HepG2 (cell line): ENCODE data around the gene PIAS1. TPM values are rescaled to one million over a fixed set of nuclear protein-coding genes. Genes with fewer than 3 reads are reported as not detected.

Source experiments
- CEBPG ChIP-seq: IDR thresholded peaks from 2 replicates; pipeline ENCODE4 v1.6.1; 2016
- DNMT1 ChIP-seq: sonication (generic); formaldehyde crosslinking; IDR thresholded peaks from 2 replicates; pipeline ENCODE4 v1.5.1; 2020; ENCODE audit warnings: mild to moderate bottlenecking, missing genetic modification reagents
- FOXJ3 ChIP-seq: sonication (generic); formaldehyde crosslinking; IDR thresholded peaks from 2 replicates; pipeline ENCODE4 v1.4.0; 2020; ENCODE audit warnings: missing genetic modification reagents, mild to moderate bottlenecking, borderline replicate concordance
- ISX ChIP-seq: sonication (generic); formaldehyde crosslinking; conservative IDR thresholded peaks from 2 replicates; pipeline ENCODE4 v1.5.0; 2020; ENCODE audit warnings: missing genetic modification reagents
- KDM5B ChIP-seq: sonication (generic); formaldehyde crosslinking; IDR thresholded peaks from 2 replicates; pipeline ENCODE4 v1.4.0; 2020; ENCODE audit warnings: missing genetic modification reagents, mild to moderate bottlenecking, borderline replicate concordance
- KLF6 ChIP-seq: IDR thresholded peaks from 2 replicates; pipeline ENCODE4 v1.8.0; 2016; ENCODE audit warnings: missing biosample characterization, missing genetic modification reagents
- MTA1 ChIP-seq: sonication (generic); formaldehyde crosslinking; IDR thresholded peaks from 2 replicates; pipeline ENCODE4 v1.4.0; 2020; ENCODE audit warnings: missing genetic modification reagents, mild to moderate bottlenecking, borderline replicate concordance
- MTA3 ChIP-seq: sonication (generic); formaldehyde crosslinking; IDR thresholded peaks from 2 replicates; pipeline ENCODE4 v1.4.0; 2020; ENCODE audit warnings: missing genetic modification reagents
- MYNN ChIP-seq: sonication (generic); formaldehyde crosslinking; IDR thresholded peaks from 2 replicates; pipeline ENCODE4 v1.4.0; 2020; ENCODE audit warnings: mild to moderate bottlenecking, low read depth, missing genetic modification reagents
- NPAS2 ChIP-seq: sonication (generic); formaldehyde crosslinking; IDR thresholded peaks from 2 replicates; pipeline ENCODE4 v1.8.0; 2022; ENCODE audit warnings: mild to moderate bottlenecking, missing genetic modification reagents, borderline replicate concordance
- RFXANK ChIP-seq: IDR thresholded peaks from 2 replicates; pipeline ENCODE4 v1.6.1; 2016
- SALL1 ChIP-seq: sonication (generic); formaldehyde crosslinking; IDR thresholded peaks from 2 replicates; pipeline ENCODE4 v1.8.0; 2022; ENCODE audit warnings: mild to moderate bottlenecking, missing genetic modification reagents
- SMYD3 ChIP-seq: sonication (generic); formaldehyde crosslinking; IDR thresholded peaks from 2 replicates; pipeline ENCODE4 v1.8.1; 2023; ENCODE audit warnings: mild to moderate bottlenecking, missing genetic modification reagents
- TSC22D2 ChIP-seq: sonication (generic); formaldehyde crosslinking; IDR thresholded peaks from 2 replicates; pipeline ENCODE4 v1.5.1; 2020; ENCODE audit warnings: missing genetic modification reagents, mild to moderate bottlenecking, borderline replicate concordance
- ZNF136 ChIP-seq: sonication (generic); formaldehyde crosslinking; IDR thresholded peaks from 2 replicates; pipeline ENCODE4 v1.8.1; 2022; ENCODE audit warnings: low read depth, mild to moderate bottlenecking, moderate library complexity, missing genetic modification reagents
- ZNF337 ChIP-seq: sonication (generic); formaldehyde crosslinking; IDR thresholded peaks from 2 replicates; pipeline ENCODE4 v1.5.1; 2020; ENCODE audit warnings: missing genetic modification reagents, low read depth, mild to moderate bottlenecking, borderline replicate concordance
- ZNF431 ChIP-seq: sonication (generic); formaldehyde crosslinking; IDR thresholded peaks from 2 replicates; pipeline ENCODE4 v1.9.0; 2022; ENCODE audit warnings: missing genetic modification reagents, low read depth, mild to moderate bottlenecking, borderline replicate concordance
- ZNF749 ChIP-seq: sonication (generic); formaldehyde crosslinking; IDR thresholded peaks from 2 replicates; pipeline ENCODE4 v1.8.0; 2022; ENCODE audit warnings: mild to moderate bottlenecking, missing genetic modification reagents, moderate library complexity, borderline replicate concordance
- ZNF83 ChIP-seq: sonication (generic); formaldehyde crosslinking; IDR thresholded peaks from 2 replicates; pipeline ENCODE4 v1.4.0; 2020; ENCODE audit warnings: missing genetic modification reagents, mild to moderate bottlenecking, borderline replicate concordance
- polyA plus RNA-seq, 8 experiments: library from polyadenylated mRNA; depleted of rRNA in 3 of 8; stranded (reverse) in 7 of 8; unstranded in 1 of 8; fragments of >200 nt; fragmentation: Illumina TruSeq in 4 of 8; extraction: Trizol in 4 of 8; gene quantifications; 2 replicates each; pipeline versions ENCODE4 v1.2.1 to v1.2.3, GENCODE V29; 2011 to 2016; ENCODE audit warnings: low read depth in 4 of 8, missing spikeins in 1 of 8, mixed read lengths in 1 of 8; ENCODE audit not compliant: insufficient read depth in 1 of 8
- total RNA-seq, 5 experiments: library from RNA; depleted of rRNA; stranded (reverse); fragments of >200 nt; fragmentation: Illumina TruSeq; extraction: Trizol; gene quantifications; 2 replicates each; pipeline ENCODE4 v1.2.3, GENCODE V29; 2016; ENCODE audit warnings: low read depth in 1 of 5
- TF ChIP-seq, protein P1 (sequence below): sonication (generic); formaldehyde crosslinking; IDR thresholded peaks from 2 replicates; pipeline ENCODE4 v1.4.0; 2020; ENCODE audit warnings: missing genetic modification reagents
- TF ChIP-seq, protein P2 (sequence below): sonication (generic); formaldehyde crosslinking; IDR thresholded peaks from 2 replicates; pipeline ENCODE4 v1.4.0; 2020; ENCODE audit warnings: mild to moderate bottlenecking, missing genetic modification reagents
- TF ChIP-seq, protein P3 (sequence below): sonication (generic); formaldehyde crosslinking; IDR thresholded peaks from 2 replicates; pipeline ENCODE4 v1.4.0; 2020; ENCODE audit warnings: mild to moderate bottlenecking, missing genetic modification reagents

Gene PIAS1
- total and polyA plus RNA-seq, 2 of the 13 experiments (the other 11 are each of a cell fraction or from before 2014, with no cell fraction given), result 20.7 to 33.7 TPM

DNA sequence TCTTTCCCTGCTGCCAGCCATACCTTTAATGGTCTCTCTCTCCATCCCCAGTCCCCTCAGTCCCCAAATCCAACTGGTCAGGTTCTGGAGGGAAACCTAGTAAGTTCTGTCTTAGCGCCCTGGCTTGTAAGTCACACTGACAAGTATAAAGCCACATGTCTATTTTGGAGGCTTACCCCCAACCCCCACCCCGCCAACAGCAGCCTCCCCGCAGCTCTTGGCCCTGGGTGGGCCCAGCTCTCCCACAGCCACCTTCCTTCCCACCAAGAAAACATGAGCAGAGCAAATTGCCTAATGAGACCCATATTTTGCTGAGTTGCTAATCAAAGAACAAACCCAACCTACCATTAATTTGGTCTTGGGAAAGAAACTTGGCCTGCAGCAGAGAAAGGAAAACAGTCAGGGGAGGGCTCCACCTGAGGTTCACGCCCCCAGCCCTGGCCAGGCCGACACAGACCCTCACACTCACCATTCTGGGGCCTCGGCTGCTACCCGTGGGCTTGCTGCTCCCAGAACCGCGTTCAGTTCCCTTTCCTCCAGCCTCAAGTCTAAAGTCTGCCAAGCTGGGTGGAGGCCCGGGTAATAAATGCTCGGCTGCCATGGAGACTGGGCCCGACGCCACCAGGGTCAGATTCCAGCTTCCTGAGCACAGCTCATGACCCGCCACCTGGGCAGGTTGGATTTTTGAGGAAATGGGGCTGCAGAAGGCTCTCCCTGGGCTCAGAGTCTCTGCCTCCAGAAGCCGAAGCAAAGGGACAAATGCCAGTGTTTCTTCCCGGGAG, 150.9 kb downstream of the PIAS1 start, which contains the start of gene CALML4 (continued):
- no peak for TF ChIP-seq FOXJ3 (CRISPR knock-in tag)
- no peak for TF ChIP-seq MTA3 (CRISPR knock-in tag)
- no peak for TF ChIP-seq ZNF83 (CRISPR knock-in tag)
- no peak for TF ChIP-seq KLF6 (CRISPR knock-in tag)
- TF ChIP-seq ZNF749, result no peak
- TF ChIP-seq TSC22D2 (CRISPR knock-in tag), result no peak
- no peak for TF ChIP-seq KDM5B (CRISPR knock-in tag)
- TF ChIP-seq, protein P1, sequence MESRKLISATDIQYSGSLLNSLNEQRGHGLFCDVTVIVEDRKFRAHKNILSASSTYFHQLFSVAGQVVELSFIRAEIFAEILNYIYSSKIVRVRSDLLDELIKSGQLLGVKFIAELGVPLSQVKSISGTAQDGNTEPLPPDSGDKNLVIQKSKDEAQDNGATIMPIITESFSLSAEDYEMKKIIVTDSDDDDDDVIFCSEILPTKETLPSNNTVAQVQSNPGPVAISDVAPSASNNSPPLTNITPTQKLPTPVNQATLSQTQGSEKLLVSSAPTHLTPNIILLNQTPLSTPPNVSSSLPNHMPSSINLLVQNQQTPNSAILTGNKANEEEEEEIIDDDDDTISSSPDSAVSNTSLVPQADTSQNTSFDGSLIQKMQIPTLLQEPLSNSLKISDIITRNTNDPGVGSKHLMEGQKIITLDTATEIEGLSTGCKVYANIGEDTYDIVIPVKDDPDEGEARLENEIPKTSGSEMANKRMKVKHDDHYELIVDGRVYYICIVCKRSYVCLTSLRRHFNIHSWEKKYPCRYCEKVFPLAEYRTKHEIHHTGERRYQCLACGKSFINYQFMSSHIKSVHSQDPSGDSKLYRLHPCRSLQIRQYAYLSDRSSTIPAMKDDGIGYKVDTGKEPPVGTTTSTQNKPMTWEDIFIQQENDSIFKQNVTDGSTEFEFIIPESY, result no peak
- TF ChIP-seq, protein P2, sequence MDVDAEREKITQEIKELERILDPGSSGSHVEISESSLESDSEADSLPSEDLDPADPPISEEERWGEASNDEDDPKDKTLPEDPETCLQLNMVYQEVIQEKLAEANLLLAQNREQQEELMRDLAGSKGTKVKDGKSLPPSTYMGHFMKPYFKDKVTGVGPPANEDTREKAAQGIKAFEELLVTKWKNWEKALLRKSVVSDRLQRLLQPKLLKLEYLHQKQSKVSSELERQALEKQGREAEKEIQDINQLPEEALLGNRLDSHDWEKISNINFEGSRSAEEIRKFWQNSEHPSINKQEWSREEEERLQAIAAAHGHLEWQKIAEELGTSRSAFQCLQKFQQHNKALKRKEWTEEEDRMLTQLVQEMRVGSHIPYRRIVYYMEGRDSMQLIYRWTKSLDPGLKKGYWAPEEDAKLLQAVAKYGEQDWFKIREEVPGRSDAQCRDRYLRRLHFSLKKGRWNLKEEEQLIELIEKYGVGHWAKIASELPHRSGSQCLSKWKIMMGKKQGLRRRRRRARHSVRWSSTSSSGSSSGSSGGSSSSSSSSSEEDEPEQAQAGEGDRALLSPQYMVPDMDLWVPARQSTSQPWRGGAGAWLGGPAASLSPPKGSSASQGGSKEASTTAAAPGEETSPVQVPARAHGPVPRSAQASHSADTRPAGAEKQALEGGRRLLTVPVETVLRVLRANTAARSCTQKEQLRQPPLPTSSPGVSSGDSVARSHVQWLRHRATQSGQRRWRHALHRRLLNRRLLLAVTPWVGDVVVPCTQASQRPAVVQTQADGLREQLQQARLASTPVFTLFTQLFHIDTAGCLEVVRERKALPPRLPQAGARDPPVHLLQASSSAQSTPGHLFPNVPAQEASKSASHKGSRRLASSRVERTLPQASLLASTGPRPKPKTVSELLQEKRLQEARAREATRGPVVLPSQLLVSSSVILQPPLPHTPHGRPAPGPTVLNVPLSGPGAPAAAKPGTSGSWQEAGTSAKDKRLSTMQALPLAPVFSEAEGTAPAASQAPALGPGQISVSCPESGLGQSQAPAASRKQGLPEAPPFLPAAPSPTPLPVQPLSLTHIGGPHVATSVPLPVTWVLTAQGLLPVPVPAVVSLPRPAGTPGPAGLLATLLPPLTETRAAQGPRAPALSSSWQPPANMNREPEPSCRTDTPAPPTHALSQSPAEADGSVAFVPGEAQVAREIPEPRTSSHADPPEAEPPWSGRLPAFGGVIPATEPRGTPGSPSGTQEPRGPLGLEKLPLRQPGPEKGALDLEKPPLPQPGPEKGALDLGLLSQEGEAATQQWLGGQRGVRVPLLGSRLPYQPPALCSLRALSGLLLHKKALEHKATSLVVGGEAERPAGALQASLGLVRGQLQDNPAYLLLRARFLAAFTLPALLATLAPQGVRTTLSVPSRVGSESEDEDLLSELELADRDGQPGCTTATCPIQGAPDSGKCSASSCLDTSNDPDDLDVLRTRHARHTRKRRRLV (CRISPR knock-in tag), result peak; percentile 74; the same call in 1 of the 2 replicates
- TF ChIP-seq, protein P3, sequence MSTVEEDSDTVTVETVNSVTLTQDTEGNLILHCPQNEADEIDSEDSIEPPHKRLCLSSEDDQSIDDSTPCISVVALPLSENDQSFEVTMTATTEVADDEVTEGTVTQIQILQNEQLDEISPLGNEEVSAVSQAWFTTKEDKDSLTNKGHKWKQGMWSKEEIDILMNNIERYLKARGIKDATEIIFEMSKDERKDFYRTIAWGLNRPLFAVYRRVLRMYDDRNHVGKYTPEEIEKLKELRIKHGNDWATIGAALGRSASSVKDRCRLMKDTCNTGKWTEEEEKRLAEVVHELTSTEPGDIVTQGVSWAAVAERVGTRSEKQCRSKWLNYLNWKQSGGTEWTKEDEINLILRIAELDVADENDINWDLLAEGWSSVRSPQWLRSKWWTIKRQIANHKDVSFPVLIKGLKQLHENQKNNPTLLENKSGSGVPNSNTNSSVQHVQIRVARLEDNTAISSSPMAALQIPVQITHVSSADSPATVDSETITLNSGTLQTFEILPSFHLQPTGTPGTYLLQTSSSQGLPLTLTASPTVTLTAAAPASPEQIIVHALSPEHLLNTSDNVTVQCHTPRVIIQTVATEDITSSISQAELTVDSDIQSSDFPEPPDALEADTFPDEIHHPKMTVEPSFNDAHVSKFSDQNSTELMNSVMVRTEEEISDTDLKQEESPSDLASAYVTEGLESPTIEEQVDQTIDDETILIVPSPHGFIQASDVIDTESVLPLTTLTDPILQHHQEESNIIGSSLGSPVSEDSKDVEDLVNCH (CRISPR knock-in tag), result no peak
- TF ChIP-seq NPAS2, result no peak
- no peak for TF ChIP-seq DNMT1 (CRISPR knock-in tag)
- no peak for TF ChIP-seq MYNN (CRISPR knock-in tag)
- TF ChIP-seq ZNF431 (CRISPR knock-in tag), result no peak
- TF ChIP-seq ZNF337 (CRISPR knock-in tag), result no peak
- peak; percentile 61 for TF ChIP-seq SALL1 (CRISPR knock-in tag)
- no peak for TF ChIP-seq RFXANK (CRISPR knock-in tag)
- TF ChIP-seq ZNF136 (CRISPR knock-in tag), result no peak
- no peak for TF ChIP-seq MTA1 (CRISPR knock-in tag)
- TF ChIP-seq ISX (CRISPR knock-in tag), result no peak
- TF ChIP-seq SMYD3 (CRISPR knock-in tag), result no peak
- TF ChIP-seq CEBPG (CRISPR knock-in tag), result no peak
